Nucleus accumbens (tissue), 56 donors: ENCODE data around the gene PEX16.
"Not testable (repeated sequence)": the region's sequence is repeated elsewhere in the genome, so short reads cannot be mapped to it uniquely, and the experiment has no call there.

Experiments used
- DNase-seq, 56 donors: peaks; one replicate each; lab custom pipeline; 2025; lab: John Stamatoyannopoulos, UW

Gene PEX16

GRCh38 chr11:45919806-45920530, 2.3 kb upstream of the PEX16 start:
- peak in 1 of 56 donors; percentile 26 for DNase-seq

GRCh38 chr11:45918962-45919675, 1.4 kb upstream of the PEX16 start:
- no peak for DNase-seq

- peak in 54 of 56 donors; percentile 36 to 86 (median 68) for DNase-seq
Measured at GRCh38 chr11:45918331-45918941, 759 bp upstream of the PEX16 start.

GRCh38 chr11:45917286-45917622, 423 bp downstream of the PEX16 start:
- no peak for DNase-seq

- no peak for DNase-seq
Measured at GRCh38 chr11:45915446-45915845, 2.2 kb downstream of the PEX16 start.

- DNase-seq = no peak
Measured at GRCh38 chr11:45913942-45914635, 3.6 kb downstream of the PEX16 start.

GRCh38 chr11:45913514-45913913, 4.2 kb downstream of the PEX16 start:
- DNase-seq = no peak

GRCh38 chr11:45910623-45911022, 7.1 kb downstream of the PEX16 start:
- DNase-seq = no peak

GRCh38 chr11:45909594-45910475, 7.8 kb downstream of the PEX16 start:
- peak in 11 of 56 donors; percentile 19 to 59 (median 41) for DNase-seq

GRCh38 chr11:45907911-45908370, 9.7 kb downstream of the PEX16 start:
- peak in 16 of 56 donors; percentile 17 to 61 (median 38) for DNase-seq

- peak in 7 of 56 donors; percentile 14 to 44 (median 33) for DNase-seq
Measured at GRCh38 chr11:45906965-45907611, 10.6 kb downstream of the PEX16 start, which contains the start of gene FREY1. Gene FREY1 (minus strand): TSS chr11:45907271. CDS start chr11:45907245, 26 bp downstream.

- no peak for DNase-seq
Measured at GRCh38 chr11:45906096-45906682, 11.5 kb downstream of the PEX16 start.

GRCh38 chr11:45905576-45905975, 12.1 kb downstream of the PEX16 start:
- DNase-seq = not testable (repeated sequence)

- no peak for DNase-seq
Measured at GRCh38 chr11:45905095-45905494, 12.6 kb downstream of the PEX16 start.

- no peak for DNase-seq
Measured at GRCh38 chr11:45904309-45904915, 13.3 kb downstream of the PEX16 start.

GRCh38 chr11:45902452-45903380, 15.0 kb downstream of the PEX16 start:
- DNase-seq = peak in 2 of 56 donors; percentile 19 to 26

- peak in 53 of 56 donors; percentile 36 to 93 (median 79) for DNase-seq
Measured at GRCh38 chr11:45901626-45902025, 16.1 kb downstream of the PEX16 start.
